ENCODE results near the gene ZNF771.

GRCh38 chr16:30421010-30421409, 13.6 kb downstream of the ZNF771 start:
- TF ChIP-seq, protein P1, sequence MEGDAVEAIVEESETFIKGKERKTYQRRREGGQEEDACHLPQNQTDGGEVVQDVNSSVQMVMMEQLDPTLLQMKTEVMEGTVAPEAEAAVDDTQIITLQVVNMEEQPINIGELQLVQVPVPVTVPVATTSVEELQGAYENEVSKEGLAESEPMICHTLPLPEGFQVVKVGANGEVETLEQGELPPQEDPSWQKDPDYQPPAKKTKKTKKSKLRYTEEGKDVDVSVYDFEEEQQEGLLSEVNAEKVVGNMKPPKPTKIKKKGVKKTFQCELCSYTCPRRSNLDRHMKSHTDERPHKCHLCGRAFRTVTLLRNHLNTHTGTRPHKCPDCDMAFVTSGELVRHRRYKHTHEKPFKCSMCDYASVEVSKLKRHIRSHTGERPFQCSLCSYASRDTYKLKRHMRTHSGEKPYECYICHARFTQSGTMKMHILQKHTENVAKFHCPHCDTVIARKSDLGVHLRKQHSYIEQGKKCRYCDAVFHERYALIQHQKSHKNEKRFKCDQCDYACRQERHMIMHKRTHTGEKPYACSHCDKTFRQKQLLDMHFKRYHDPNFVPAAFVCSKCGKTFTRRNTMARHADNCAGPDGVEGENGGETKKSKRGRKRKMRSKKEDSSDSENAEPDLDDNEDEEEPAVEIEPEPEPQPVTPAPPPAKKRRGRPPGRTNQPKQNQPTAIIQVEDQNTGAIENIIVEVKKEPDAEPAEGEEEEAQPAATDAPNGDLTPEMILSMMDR (IDR thresholded peaks at IDR 0.05) = no peak
- no peak for TF ChIP-seq POLR2A (IDR thresholded peaks at IDR 0.05; ENCODE audit: low read depth)
